Measurements from ENCODE around the gene GPR63.

GPR63 gene

DNA sequence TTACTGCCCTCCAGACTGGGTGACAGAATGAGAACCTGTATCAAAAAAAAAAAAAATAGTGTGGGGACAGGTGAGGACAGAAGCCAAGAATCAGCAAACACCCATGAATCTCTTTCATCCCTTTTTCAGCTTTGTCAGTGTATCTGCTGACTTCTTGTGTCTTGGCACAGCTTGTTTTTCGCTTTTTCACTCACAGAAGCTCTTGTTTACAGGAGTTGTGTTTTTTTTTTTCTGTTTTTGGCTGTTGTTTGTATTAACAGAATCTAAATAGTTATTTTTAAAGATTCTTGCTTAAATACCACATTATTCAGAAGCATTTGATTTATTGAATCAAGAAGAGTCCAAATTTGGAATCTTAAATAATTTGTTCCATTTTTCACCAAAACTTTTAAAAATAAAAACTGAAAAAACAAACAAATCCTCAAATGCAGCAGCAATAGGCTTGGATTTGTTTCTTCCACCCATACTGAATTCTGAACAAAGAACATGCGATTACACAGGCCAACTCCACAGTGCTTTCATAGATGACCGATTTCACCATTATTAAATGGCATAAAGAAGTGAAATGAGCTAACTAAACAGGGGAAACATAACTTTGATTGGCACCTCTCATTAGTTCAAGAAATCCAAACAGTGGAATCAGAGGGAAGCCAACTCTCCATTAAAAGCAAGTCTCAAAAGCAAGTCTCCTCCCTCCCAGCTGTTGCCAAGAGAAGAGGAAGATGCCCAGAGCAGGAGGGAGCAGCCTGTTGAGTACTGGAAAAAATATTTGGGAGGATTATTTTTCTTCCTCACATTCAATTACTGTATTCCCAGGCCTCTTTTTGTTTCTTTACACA is 27.2 kb upstream of the GPR63 start:
- DNase-seq (ENCODE audit: extremely low read depth, low read depth), result no peak
- TF ChIP-seq, protein P1, sequence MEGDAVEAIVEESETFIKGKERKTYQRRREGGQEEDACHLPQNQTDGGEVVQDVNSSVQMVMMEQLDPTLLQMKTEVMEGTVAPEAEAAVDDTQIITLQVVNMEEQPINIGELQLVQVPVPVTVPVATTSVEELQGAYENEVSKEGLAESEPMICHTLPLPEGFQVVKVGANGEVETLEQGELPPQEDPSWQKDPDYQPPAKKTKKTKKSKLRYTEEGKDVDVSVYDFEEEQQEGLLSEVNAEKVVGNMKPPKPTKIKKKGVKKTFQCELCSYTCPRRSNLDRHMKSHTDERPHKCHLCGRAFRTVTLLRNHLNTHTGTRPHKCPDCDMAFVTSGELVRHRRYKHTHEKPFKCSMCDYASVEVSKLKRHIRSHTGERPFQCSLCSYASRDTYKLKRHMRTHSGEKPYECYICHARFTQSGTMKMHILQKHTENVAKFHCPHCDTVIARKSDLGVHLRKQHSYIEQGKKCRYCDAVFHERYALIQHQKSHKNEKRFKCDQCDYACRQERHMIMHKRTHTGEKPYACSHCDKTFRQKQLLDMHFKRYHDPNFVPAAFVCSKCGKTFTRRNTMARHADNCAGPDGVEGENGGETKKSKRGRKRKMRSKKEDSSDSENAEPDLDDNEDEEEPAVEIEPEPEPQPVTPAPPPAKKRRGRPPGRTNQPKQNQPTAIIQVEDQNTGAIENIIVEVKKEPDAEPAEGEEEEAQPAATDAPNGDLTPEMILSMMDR (IDR thresholded peaks at IDR 0.05; ENCODE audit: low read depth, low read length), result no peak

GRCh38 chr6:96862560-96862959 is 25.3 kb upstream of the GPR63 start:
- TF ChIP-seq, protein P1 (IDR thresholded peaks at IDR 0.05; ENCODE audit: low read depth, low read length), result no peak

GRCh38 chr6:96861588-96861987 is 24.3 kb upstream of the GPR63 start:
- DNase-seq (ENCODE audit: extremely low read depth, low read depth), result no peak
- TF ChIP-seq, protein P1 (IDR thresholded peaks at IDR 0.05; ENCODE audit: low read depth, low read length), result no peak

More at GRCh38 chr6:96862560-96862959, 25.3 kb upstream of the GPR63 start:
- DNase-seq (ENCODE audit: extremely low read depth, low read depth), result no peak

DNA sequence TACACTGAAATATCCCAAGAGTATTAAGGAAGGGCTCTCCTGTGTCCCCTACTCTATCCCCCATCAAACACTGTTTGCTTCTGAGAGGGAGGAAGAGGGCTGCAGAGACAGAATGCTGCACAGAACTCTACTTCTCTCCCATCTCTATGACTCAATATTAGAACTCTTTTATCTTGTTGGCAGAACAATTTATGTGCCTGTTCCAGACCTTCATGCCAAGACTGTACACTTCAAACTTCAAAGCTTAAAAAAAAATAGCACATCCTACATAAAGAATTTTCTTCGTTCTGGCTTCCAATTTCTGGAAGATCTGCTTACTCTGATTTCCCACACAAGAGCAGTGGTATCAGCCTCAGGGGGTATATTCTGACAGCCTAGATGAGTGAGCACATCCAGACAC is 19.6 kb upstream of the GPR63 start:
- TF ChIP-seq, protein P1 (IDR thresholded peaks at IDR 0.05; ENCODE audit: low read depth, low read length), result no peak
- DNase-seq (ENCODE audit: extremely low read depth, low read depth), result no peak

DNA sequence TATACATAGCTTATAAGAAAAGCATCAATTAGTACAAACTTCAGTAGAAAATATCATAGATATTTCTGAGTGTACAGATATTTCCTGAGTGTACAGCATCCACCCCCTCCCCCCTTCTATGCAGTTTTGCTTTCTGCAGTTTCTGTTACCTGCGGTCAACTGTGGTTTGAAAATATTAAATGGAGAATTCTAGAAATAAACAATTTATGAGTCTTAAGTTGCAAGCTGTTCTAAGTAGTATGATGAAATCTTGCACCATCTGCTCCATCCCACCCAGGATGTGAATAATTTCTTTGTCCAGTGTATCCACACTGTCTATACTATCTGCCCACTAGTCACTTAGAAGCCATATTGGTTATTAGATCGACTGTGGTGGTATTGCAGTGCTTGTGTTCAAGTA is 15.8 kb upstream of the GPR63 start:
- DNase-seq (ENCODE audit: extremely low read depth, low read depth), result no peak
- TF ChIP-seq, protein P1 (IDR thresholded peaks at IDR 0.05; ENCODE audit: low read depth, low read length), result no peak

DNA sequence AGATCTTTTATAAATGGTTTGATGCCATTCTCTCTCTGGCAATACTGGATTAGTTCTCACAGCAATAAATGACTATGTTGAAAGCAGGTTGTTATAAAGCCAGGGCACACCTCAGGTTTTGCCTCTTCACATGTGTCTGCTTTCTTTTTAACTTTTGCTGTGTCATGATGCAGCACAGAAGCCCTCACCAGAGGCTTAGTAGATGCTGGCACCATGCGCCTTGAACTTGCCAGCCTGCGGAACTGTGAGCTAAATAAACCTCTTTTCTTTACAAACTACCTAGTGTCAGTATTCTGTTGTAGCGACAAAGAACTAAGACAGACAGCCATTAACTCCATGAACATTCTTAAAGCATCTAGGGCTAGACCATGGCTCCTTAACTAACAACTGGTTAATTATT is 15.3 kb upstream of the GPR63 start:
- DNase-seq (ENCODE audit: extremely low read depth, low read depth), result no peak
- TF ChIP-seq, protein P1 (IDR thresholded peaks at IDR 0.05; ENCODE audit: low read depth, low read length), result no peak

- DNase-seq (ENCODE audit: extremely low read depth, low read depth), result no peak
- TF ChIP-seq, protein P1 (IDR thresholded peaks at IDR 0.05; ENCODE audit: low read depth, low read length), result no peak
Observed at GRCh38 chr6:96851858-96852257, 14.6 kb upstream of the GPR63 start.
